ENCODE results near the gene ASB8.

DNA sequence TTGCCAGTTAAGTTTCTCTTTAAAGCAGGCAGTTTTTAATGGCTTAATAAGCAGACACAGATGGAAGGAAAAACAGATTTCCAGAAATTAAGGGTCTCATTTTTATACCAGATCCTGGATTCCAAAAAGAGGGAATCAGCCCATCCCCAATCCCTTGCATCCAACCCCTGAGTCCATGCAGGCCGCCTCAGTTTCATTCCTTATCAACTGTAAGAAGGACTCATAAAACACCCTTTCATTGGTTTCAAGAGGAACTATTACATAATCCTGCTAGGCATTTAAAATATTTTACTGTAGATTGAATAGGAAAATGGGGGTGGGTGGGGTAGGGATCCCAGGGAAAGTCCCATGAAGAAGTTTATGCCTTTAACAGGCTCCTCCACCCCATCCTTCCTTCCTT, 35.5 kb upstream of the ASB8 start:
- no peak for TF ChIP-seq EZH2 (IDR thresholded peaks at IDR 0.05; ENCODE audit: insufficient read depth, poor library complexity, severe bottlenecking)
- TF ChIP-seq EZH2phosphoT487 (IDR thresholded peaks at IDR 0.05; ENCODE audit: insufficient read depth, low read depth) = no peak
